Heart right ventricle (tissue), 16 donors: ENCODE results near the gene ZFP37. TPM values are rescaled to one million over a fixed set of nuclear protein-coding genes. Genes with fewer than 3 reads are reported as not detected.
"Not testable (repeated sequence)": the region's sequence is repeated elsewhere in the genome, so short reads cannot be mapped to it uniquely, and the experiment has no call there.

Source experiments
- ATAC-seq, 8 donors: fragments of 200-7000 bp; cut with Tn5 transposase; one replicate each; pipeline ENCODE4 v1.9.1; 2020; ENCODE audit warnings: mild to moderate bottlenecking in 8 of 8, moderate library complexity in 8 of 8, moderate number of reproducible peaks in 1 of 8
- DNase-seq, 2 donors: peaks; one replicate each; pipeline ENCODE4 v3.0.0-alpha.2; 2020
- H3K27ac ChIP-seq, 10 donors: fragments of 200-600 bp; sonication (generic) in 2 of 10; one replicate each; pipeline versions ENCODE4 v1.5.0 to v1.8.0; 2020 to 2022; ENCODE audit warnings: mild to moderate bottlenecking in 3 of 10
- H3K27me3 ChIP-seq, 7 donors: fragments of 200-600 bp; one replicate each; pipeline ENCODE4 v1.8.0; 2021 to 2022; ENCODE audit warnings: mild to moderate bottlenecking in 2 of 7
- H3K36me3 ChIP-seq, 9 donors: fragments of 200-600 bp; sonication (generic) in 1 of 9; one replicate each; pipeline versions ENCODE4 v1.5.0 to v1.8.0; 2020 to 2022; ENCODE audit warnings: mild to moderate bottlenecking in 2 of 9
- H3K4me1 ChIP-seq, 9 donors: fragments of 200-600 bp; sonication (generic) in 1 of 9; one replicate each; pipeline versions ENCODE4 v1.5.0 to v1.8.0; 2020 to 2022; ENCODE audit warnings: mild to moderate bottlenecking in 4 of 9
- H3K4me3 ChIP-seq, 10 donors: fragments of 200-600 bp; sonication (generic) in 2 of 10; one replicate each; pipeline versions ENCODE4 v1.5.0 to v1.8.0; 2020 to 2022; ENCODE audit warnings: mild to moderate bottlenecking in 7 of 10, moderate library complexity in 2 of 10
- H3K9me3 ChIP-seq, 11 donors: fragments of 200-600 bp in 10 of 11; sonication (generic) in 2 of 11; one replicate each; pipeline versions ENCODE4 v1.5.0 to v1.8.0; 2013 to 2022; ENCODE audit warnings: mild to moderate bottlenecking in 2 of 11, control low read depth in 1 of 11, moderate library complexity in 1 of 11
- WGBS, 2 donors: extraction: QIAGEN DNeasy Blood & Tissue Kit; methylation state at CpG; one replicate each; pipeline ENCODE4 v1.1.7; 2013; ENCODE audit warnings: inconsistent platforms in 1 of 2; 5-methylcytosine and 5-hydroxymethylcytosine counted together
- intact Hi-C, 10 donors: fragments of 100-400 bp; cut with DNase I; formaldehyde crosslinking; loops; one replicate each; pipeline versions ENCODE4 v1.11.1 to v1.14.2; 2022
- long read RNA-seq, 3 donors: library from polyadenylated mRNA; unstranded; transcript quantifications; one replicate each; pipeline ENCODE4 v2.0.0, GENCODE V29; 2020 to 2021
- polyA plus RNA-seq, 2 donors: library from polyadenylated mRNA; stranded (reverse); fragments of 200-250 nt; gene quantifications; one replicate each; pipeline ENCODE4 v1.2.3, GENCODE V29; 2013
- total RNA-seq, 10 donors: library from RNA; stranded (reverse); fragmentation: NEBNext Ultra II Directional in 3 of 10; extraction: Animal tissue kit (Norgen Biotek cat#: 25700) in 3 of 10; gene quantifications; one replicate each; pipeline versions ENCODE4 v1.2.1 to v1.2.4, GENCODE V29; 2021 to 2023
- TF ChIP-seq, protein P1 (sequence below), 9 donors: fragments of 200-600 bp; sonication (generic) in 2 of 9; IDR thresholded peaks; one replicate each; pipeline versions ENCODE4 v1.5.0 to v1.8.0; 2021 to 2022; ENCODE audit warnings: antibody characterized with exemption in 9 of 9, mild to moderate bottlenecking in 5 of 9, moderate library complexity in 1 of 9
- donor health status: Arrhythmogenic right ventricular cardiomyopathy.
- donor health status: ischemic (EF 13 %, LVEDD 7.1; RV severe dilation, severe dysfunction).
- donor health status: healthy with polysubstance abuse.
- donor health status: DM: no; HTN: yes; CAD: no.
- donor health status: DM: no; HTN: no; CAD: no.
- donor health status: ischemic (EF 25% LVEDD 6.9; RV normal size, moderate dysfunction).
- donor health status: ischemic (EF 25% LVEDD 5.7; RV mildly dilated, moderate dysfunction).
- donor health status: healthy.
- donor health status: DM: yes; HTN: yes; CAD: no.
- donor health status: Ischemic cardiomyopathy.
- donor health status: ischemic (EF 35%, LVEDD 5.7; RV mildly dilated, moderate dysfunction).
- donor health status: nonischemic (EF 11% LVEDD 7.7; RV severe dilation, severe dysfunction).
- donor health status: DM: yes; HTN: yes; CAD: no.
- donor health status: PGD.
- donor health status: ischemic (EF 29% LVEDD 5.4; RV normal size, mild dysfunction).
- donor health status: nonischemic (EF 23%, LVEDD 6.1; RV moderate dilation, normal function).

The ZFP37 gene
- 1 to 10 TPM in 9 of 10 donors, under 1 TPM in 1; 0.67 to 2.3 (median 1.6) TPM for total RNA-seq
- polyA plus RNA-seq = under 1 TPM; 0.51 to 0.80 TPM
- long read RNA-seq, donor 1, full-length matches to known transcripts = 1 of 1 reads
- long read RNA-seq, donor 1, partial matches to known transcripts = 0 of 1 reads
- long read RNA-seq, donor 1, other reads (novel, unspliced or antisense) = 0 of 1 reads
- long read RNA-seq, donor 2, full-length matches to known transcripts = 2 of 2 reads
- long read RNA-seq, donor 2, partial matches to known transcripts = 0 of 2 reads
- long read RNA-seq, donor 2, other reads (novel, unspliced or antisense) = 0 of 2 reads
- long read RNA-seq, donor 3, partial matches to known transcripts = 0 of 1 reads
- long read RNA-seq, donor 3, other reads (novel, unspliced or antisense) = 0 of 1 reads

DNA sequence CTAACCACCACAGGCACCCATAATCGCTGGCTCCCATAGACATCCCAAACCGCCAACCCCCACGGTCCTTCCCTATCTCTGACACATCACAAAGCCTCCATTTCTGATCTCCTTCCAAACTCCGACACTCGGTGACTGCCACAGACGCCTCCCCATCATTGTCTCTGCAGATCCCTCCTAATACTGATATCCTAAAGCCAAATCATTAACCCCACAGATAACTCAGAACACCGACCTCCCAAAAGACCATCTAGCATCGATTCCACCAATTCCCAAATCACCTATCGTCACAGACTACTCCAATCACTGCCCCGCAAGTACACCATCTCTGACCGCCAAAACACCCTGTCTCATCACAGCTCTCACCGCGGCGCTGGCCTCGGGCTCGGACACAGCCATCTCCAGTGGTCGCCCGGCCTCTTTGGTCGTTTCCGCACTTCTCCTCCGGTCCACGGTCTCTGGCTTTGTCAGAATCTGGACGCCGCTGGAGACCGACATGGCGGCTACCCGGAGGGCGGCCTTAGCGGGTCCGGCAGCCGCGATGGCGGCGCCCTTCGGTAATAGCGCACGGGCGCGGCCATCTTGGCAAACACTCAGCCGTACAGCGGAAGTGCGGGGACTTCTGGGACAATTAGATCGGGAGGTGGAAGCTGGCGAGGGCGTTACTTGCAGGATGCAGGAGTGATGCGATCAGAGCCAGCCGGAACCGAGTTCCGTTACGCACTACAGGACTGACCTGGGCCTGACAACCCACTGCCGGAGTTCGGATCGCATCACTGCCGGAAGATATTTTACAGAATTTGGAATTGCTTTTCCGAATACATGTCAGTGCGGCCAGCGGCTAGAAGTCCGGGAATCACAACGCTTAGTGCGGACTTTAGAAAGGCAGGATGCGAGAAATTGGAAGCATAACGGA, at the start of gene ZFP37:
TSS of gene ZFP37 (minus strand) at position 534 of the 916 bp plus-strand sequence. CDS start at position 498, 36 bp downstream.
- peak within 1 kb of the TSS; percentile 48 to 86 (median 70) for H3K4me3 ChIP-seq
- H3K4me1 ChIP-seq = peaks cover 0 to 15% (median 0%) of the 10 kb centered on the region in 9 donors
- intact Hi-C loops = no loop called here
- WGBS, 2 donors = 1 to 2% methylated on average over 62 of the region's 62 CpGs
- TF ChIP-seq, protein P1, sequence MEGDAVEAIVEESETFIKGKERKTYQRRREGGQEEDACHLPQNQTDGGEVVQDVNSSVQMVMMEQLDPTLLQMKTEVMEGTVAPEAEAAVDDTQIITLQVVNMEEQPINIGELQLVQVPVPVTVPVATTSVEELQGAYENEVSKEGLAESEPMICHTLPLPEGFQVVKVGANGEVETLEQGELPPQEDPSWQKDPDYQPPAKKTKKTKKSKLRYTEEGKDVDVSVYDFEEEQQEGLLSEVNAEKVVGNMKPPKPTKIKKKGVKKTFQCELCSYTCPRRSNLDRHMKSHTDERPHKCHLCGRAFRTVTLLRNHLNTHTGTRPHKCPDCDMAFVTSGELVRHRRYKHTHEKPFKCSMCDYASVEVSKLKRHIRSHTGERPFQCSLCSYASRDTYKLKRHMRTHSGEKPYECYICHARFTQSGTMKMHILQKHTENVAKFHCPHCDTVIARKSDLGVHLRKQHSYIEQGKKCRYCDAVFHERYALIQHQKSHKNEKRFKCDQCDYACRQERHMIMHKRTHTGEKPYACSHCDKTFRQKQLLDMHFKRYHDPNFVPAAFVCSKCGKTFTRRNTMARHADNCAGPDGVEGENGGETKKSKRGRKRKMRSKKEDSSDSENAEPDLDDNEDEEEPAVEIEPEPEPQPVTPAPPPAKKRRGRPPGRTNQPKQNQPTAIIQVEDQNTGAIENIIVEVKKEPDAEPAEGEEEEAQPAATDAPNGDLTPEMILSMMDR (IDR thresholded peaks at IDR 0.05) = no peak
- DNase-seq (peak; percentile 91 to 95), ATAC-seq (peak; percentile 99 to 100 (median 100))
- peaks cover 0 to 37% (median 0%) of the 10 kb centered on the region in 9 donors for H3K36me3 ChIP-seq
- peaks cover 0 to 46% (median 28%) of the 10 kb centered on the region in 7 donors for H3K27me3 ChIP-seq
- peak within 1 kb of the TSS in 9 of 10 donors; percentile 51 to 87 (median 69) for H3K27ac ChIP-seq
- peaks cover 3 to 89% (median 41%) of the 10 kb centered on the region in 11 donors for H3K9me3 ChIP-seq

DNA sequence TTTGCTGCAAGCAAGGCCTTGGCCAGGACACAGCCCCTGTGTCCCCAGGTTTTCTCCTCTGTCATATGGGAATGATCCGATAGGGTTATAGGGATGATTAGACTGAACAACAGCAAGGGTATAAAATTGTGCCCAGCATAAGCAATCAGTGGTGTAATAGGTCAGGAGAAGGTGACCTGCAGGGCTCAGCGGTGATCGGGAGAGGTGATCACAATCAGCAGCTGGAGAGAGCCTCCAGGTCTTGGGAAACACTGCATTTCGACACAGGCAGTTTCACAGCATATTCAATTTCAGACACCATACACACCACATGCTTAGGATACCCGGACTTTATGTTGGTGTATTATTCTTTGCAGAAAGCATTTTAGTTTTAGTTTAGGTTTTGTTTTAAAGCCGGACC, 48.8 kb upstream of the ZFP37 start:
- intact Hi-C loops, H3K36me3 ChIP-seq, H3K27me3 ChIP-seq, H3K9me3 ChIP-seq, DNase-seq, ATAC-seq, H3K27ac ChIP-seq, H3K4me3 ChIP-seq, H3K4me1 ChIP-seq: not testable (repeated sequence)
- no CpG with 5 or more reads among the region's 6 CpGs for WGBS, 2 donors

DNA sequence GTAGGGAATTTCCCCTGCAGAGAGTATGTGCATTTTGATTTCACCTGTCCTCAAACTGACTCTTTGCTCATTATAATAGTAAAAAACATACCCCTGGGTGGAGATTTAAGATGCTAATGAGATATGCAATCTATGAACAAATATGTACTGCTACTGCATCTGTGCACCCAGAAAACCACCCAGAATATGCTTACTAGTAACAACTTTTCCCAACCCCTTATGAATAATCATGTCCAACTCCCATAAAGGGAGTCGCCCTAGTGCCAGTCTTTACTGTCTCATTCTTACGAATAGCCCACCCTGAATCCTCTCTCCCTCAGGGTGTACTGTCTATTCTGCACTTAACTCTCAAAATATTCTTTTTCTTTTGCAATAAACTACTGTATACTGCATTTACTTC, 39.0 kb upstream of the ZFP37 start:
- DNase-seq = no peak
- H3K27ac ChIP-seq = no peak overlapping the region
- no peak overlapping the region for H3K4me3 ChIP-seq
- no peak for ATAC-seq
- WGBS, 2 donors = 59 to 66% methylated on average over 2 of the region's 2 CpGs
- no peaks in the 10 kb centered on the region for H3K4me1 ChIP-seq
- TF ChIP-seq, protein P1 (IDR thresholded peaks at IDR 0.05) = no peak
- H3K27me3 ChIP-seq = peaks cover 0 to 78% (median 66%) of the 10 kb centered on the region in 7 donors
- no peaks in the 10 kb centered on the region for H3K36me3 ChIP-seq
- H3K9me3 ChIP-seq = peaks cover 0 to 2% (median 0%) of the 10 kb centered on the region in 11 donors
- intact Hi-C loops = loop anchor here in 4 of 10 donors (10.0 kb wide), 2 partner anchors 151 to 161 kb away; no protein-coding TSS in a partner anchor

DNA sequence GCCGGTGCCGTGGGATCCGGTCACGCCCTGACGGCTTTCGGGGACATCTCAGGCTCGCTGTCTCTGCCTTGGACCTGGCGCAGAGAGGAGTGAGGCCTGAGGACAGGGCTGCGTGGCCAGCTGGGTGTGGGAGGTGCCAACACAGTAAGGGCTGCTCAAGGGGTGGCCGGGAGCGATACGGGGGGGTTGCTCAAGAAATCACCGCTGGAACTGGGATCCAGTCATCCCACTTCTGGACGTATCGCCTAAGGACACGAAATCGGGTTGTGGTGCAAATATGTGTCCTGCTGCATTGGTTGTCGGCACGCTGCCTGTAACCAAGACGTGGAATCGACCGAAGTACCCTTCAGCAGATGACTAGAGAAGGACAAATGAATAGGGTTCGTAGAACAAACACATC, 33.4 kb upstream of the ZFP37 start:
- H3K4me1 ChIP-seq, H3K27ac ChIP-seq, DNase-seq, H3K36me3 ChIP-seq, ATAC-seq, H3K4me3 ChIP-seq, H3K9me3 ChIP-seq: not testable (repeated sequence)
- peaks cover 0 to 60% (median 49%) of the 10 kb centered on the region in 7 donors for H3K27me3 ChIP-seq
- intact Hi-C loops = loop anchor here in 4 of 10 donors (10.0 kb wide), 2 partner anchors 145 to 155 kb away; no protein-coding TSS in a partner anchor
- WGBS, 2 donors = 33 to 44% methylated on average over 15 to 16 of the region's 23 CpGs

DNA sequence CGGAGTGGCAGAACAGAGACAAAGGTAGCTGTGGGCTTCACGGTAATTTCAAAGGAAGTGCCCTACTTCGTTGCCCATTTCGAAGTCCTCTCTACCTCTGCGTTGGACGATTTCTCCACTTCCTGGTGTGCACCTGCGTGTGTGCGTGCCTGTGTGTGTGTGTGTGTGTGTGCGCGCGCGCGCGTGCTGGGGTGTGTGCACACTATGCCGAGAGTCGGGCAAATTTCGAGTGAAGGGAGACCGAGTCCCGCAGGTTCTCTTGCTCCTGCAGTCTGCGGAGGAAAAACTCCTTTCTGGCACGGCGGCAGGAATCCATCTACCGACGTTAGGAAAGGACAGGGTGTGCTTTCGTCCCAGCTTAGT, 32.6 kb upstream of the ZFP37 start:
- H3K36me3 ChIP-seq, intact Hi-C loops, ATAC-seq, H3K4me3 ChIP-seq, DNase-seq, H3K4me1 ChIP-seq, H3K9me3 ChIP-seq, H3K27ac ChIP-seq: not testable (repeated sequence)
- WGBS, 2 donors = 14 to 17% methylated on average over 8 to 13 of the region's 25 CpGs
- H3K27me3 ChIP-seq = peaks cover 0 to 52% (median 41%) of the 10 kb centered on the region in 7 donors

DNA sequence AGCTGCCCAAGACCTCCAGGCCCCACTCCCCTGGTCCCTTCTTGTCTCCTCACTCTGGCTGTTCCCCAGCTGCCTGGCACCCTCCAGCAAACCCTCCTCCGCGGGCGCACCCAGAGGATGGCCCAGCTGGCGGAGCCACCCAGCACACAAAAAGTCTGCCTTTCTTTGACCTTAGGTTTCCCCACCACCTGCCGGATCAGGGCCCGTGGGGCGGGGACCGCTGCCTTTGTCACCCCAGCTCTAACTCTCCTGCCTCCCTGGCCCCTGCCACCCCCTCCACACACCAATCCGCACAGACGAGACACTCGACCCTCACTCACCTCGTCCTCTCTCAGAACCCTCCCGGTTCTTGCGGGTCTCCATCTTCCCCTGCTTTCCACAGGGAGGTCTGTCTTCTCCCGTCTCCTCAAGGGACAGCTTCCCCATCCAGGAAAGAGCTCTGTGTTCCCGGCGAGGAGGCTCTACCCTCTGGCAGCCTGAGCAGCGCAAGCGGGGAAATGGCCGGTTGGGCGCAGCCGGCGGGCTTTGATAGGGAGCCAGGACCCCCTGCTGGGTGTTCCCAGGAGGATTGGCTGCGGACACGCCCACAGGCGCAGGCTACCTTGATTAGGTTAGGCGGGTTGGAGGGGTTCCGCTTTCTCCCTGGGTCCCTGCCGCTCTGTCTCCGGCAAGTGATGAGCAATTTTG, 32.1 kb upstream of the ZFP37 start:
- peak in 1 of 2 donors; percentile 8 for DNase-seq

DNA sequence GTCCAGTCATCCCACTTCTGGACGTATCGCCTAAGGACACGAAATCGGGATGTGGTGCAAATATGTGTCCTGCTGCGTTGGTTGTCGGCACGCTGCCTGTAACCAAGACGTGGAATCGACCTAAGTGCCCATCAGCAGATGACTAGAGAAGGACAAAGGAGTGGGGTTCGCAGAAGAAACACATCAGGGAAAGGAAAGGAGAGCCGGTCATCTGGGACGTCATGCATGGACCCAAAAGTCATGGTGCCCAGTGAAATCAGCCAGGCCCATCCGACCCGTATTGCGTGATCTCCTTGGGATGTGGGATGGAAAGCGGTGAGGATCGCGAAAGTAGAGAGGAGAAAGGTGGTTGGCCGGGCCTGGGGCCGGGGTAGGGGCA, 6.4 kb upstream of the ZFP37 start:
- intact Hi-C loops, ATAC-seq, H3K4me3 ChIP-seq, H3K27ac ChIP-seq, H3K4me1 ChIP-seq, H3K36me3 ChIP-seq: not testable (repeated sequence)
- Histone ChIP-seq H3K9me3 (peaks cover 0 to 38% (median 2%) of the 10 kb centered on the region in 11 donors), H3K27me3 (peaks cover 0 to 42% (median 37%) of the 10 kb centered on the region in 7 donors)
- 26 to 39% methylated on average over 15 to 17 of the region's 20 CpGs for WGBS, 2 donors
- peak in 1 of 2 donors; percentile 20 for DNase-seq

More for the DNA sequence above, 32.1 kb upstream of the ZFP37 start:
- peaks cover 0 to 47% (median 40%) of the 10 kb centered on the region in 7 donors for H3K27me3 ChIP-seq
- ATAC-seq, H3K9me3 ChIP-seq, H3K36me3 ChIP-seq, H3K4me3 ChIP-seq, H3K4me1 ChIP-seq, H3K27ac ChIP-seq, intact Hi-C loops: not testable (repeated sequence)
- 2 to 4% methylated on average over 15 to 21 of the region's 30 CpGs for WGBS, 2 donors

DNA sequence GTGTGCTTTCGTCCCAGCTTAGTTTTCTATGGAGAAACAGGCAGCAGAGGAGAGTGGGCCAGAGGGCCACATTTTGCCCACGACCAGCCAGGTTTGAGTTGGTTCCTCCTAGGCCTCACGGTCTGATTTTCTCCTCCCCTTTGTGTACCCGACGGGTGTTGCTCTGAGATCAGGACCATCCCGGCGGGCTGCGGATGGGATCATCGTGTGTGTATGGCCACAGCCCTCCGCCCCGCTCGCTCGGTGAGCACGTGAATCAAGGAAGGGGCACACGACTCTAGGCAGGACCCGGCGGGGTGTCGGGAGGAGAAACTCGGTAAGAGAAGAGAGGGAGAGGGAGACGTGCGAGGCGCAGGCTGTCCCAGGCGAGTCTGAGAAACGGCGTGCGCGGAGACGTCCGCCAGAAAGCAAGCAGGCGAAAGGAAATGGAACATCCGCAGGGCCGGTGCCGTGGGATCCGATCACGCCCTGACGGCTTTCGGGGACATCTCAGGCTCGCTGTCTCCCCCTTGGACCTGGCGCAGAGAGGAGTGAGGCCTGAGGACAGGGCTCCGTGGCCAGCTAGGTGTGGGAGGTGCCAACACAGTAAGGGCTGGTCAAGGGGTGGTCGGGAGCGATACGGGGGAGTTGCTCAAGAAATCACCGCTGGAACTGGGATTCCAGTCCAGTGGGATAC, 5.9 kb upstream of the ZFP37 start:
- WGBS, 2 donors = 13 to 18% methylated on average over 33 to 34 of the region's 44 CpGs
- H3K27ac ChIP-seq, ATAC-seq, H3K36me3 ChIP-seq, intact Hi-C loops, H3K4me3 ChIP-seq, H3K4me1 ChIP-seq: not testable (repeated sequence)
- H3K27me3 ChIP-seq = peaks cover 0 to 45% (median 40%) of the 10 kb centered on the region in 7 donors
- peak in 1 of 2 donors; percentile 20 for DNase-seq
- H3K9me3 ChIP-seq = peaks cover 0 to 43% (median 4%) of the 10 kb centered on the region in 11 donors
